HEK293 (cell line): Measurements from ENCODE around the gene SLC10A6.
A peak's percentile ranks its signal among the peaks of the same experiment; 100 is the strongest.

Source experiments
- ATF2 ChIP-seq: fragments of 450-650 bp; formaldehyde crosslinking; IDR thresholded peaks from 2 replicates; pipeline ENCODE4 v1.5.1; 2016; ENCODE audit warnings: missing biosample characterization, missing genetic modification characterization, low read depth
- EGR2 ChIP-seq: fragments of 450-650 bp; formaldehyde crosslinking; IDR thresholded peaks from 2 replicates; pipeline ENCODE4 v1.5.1; 2016; ENCODE audit warnings: low read depth, missing biosample characterization, missing genetic modification characterization
- FEZF1 ChIP-seq: fragments of 450-650 bp; formaldehyde crosslinking; IDR thresholded peaks from 2 replicates; pipeline ENCODE4 v1.5.1; 2016; ENCODE audit warnings: missing biosample characterization, missing genetic modification characterization
- GLIS1 ChIP-seq: fragments of 450-650 bp; formaldehyde crosslinking; IDR thresholded peaks from 2 replicates; pipeline ENCODE4 v1.5.1; 2016; ENCODE audit warnings: missing biosample characterization, missing genetic modification characterization
- GLIS2 ChIP-seq: fragments of 450-650 bp; formaldehyde crosslinking; IDR thresholded peaks from 2 replicates; pipeline ENCODE4 v1.5.1; 2016; ENCODE audit warnings: missing biosample characterization, missing genetic modification characterization
- KLF7 ChIP-seq: fragments of 450-650 bp; formaldehyde crosslinking; IDR thresholded peaks from 2 replicates; pipeline ENCODE4 v1.5.1; 2016; ENCODE audit warnings: missing biosample characterization, missing genetic modification characterization, borderline replicate concordance
- MEIS1 ChIP-seq: sonication (generic); formaldehyde crosslinking; IDR thresholded peaks from 2 replicates; pipeline ENCODE4 v1.8.1; 2022; ENCODE audit warnings: missing genetic modification reagents, mild to moderate bottlenecking, borderline replicate concordance
- MZF1 ChIP-seq: fragments of 450-650 bp; formaldehyde crosslinking; IDR thresholded peaks from 2 replicates; pipeline ENCODE4 v1.5.1; 2017; ENCODE audit warnings: missing biosample characterization, missing genetic modification characterization, borderline replicate concordance
- OSR2 ChIP-seq: fragments of 450-650 bp; formaldehyde crosslinking; IDR thresholded peaks from 2 replicates; pipeline ENCODE4 v1.5.1; 2016; ENCODE audit warnings: missing biosample characterization, missing genetic modification characterization
- RBAK ChIP-seq: fragments of 450-650 bp; formaldehyde crosslinking; IDR thresholded peaks from 2 replicates; pipeline ENCODE4 v1.5.1; 2016; ENCODE audit warnings: missing biosample characterization, missing genetic modification characterization
- REST ChIP-seq: fragments of 450-650 bp; formaldehyde crosslinking; IDR thresholded peaks from 2 replicates; pipeline ENCODE4 v1.5.1; 2016; ENCODE audit warnings: missing biosample characterization, missing genetic modification characterization
- SCRT2 ChIP-seq: fragments of 450-650 bp; formaldehyde crosslinking; IDR thresholded peaks from 2 replicates; pipeline ENCODE4 v1.5.1; 2016; ENCODE audit warnings: missing biosample characterization, missing genetic modification characterization
- ZBTB10 ChIP-seq: fragments of 450-650 bp; formaldehyde crosslinking; IDR thresholded peaks from 2 replicates; pipeline ENCODE4 v1.5.1; 2016; ENCODE audit warnings: missing biosample characterization, missing genetic modification characterization
- ZNF112 ChIP-seq: fragments of 450-650 bp; formaldehyde crosslinking; IDR thresholded peaks from 2 replicates; pipeline ENCODE4 v1.5.0; 2017; ENCODE audit warnings: missing biosample characterization, missing genetic modification characterization
- ZNF114 ChIP-seq: fragments of 450-650 bp; formaldehyde crosslinking; IDR thresholded peaks from 2 replicates; pipeline ENCODE4 v1.5.0; 2017; ENCODE audit warnings: missing biosample characterization, missing genetic modification characterization
- ZNF140 ChIP-seq: fragments of 450-650 bp; formaldehyde crosslinking; IDR thresholded peaks from 2 replicates; pipeline ENCODE4 v1.5.1; 2016; ENCODE audit warnings: missing biosample characterization, missing genetic modification characterization
- ZNF335 ChIP-seq: fragments of 450-650 bp; formaldehyde crosslinking; conservative IDR thresholded peaks from 2 replicates; pipeline ENCODE4 v1.5.1; 2016; ENCODE audit warnings: missing biosample characterization, missing genetic modification characterization
- ZNF354C ChIP-seq: fragments of 450-650 bp; formaldehyde crosslinking; IDR thresholded peaks from 2 replicates; pipeline ENCODE4 v1.5.1; 2016; ENCODE audit warnings: missing biosample characterization, missing genetic modification characterization, low read depth, borderline replicate concordance
- ZNF426 ChIP-seq: fragments of 450-650 bp; formaldehyde crosslinking; IDR thresholded peaks from 2 replicates; pipeline ENCODE4 v1.5.1; 2017; ENCODE audit warnings: missing biosample characterization, missing genetic modification characterization, mild to moderate bottlenecking, inconsistent platforms, moderate library complexity
- ZNF433 ChIP-seq: fragments of 450-650 bp; formaldehyde crosslinking; IDR thresholded peaks from 2 replicates; pipeline ENCODE4 v1.5.1; 2016; ENCODE audit warnings: missing biosample characterization, missing genetic modification characterization, low read depth
- ZNF48 ChIP-seq: fragments of 450-650 bp; formaldehyde crosslinking; IDR thresholded peaks from 2 replicates; pipeline ENCODE4 v1.5.1; 2016; ENCODE audit warnings: missing biosample characterization, missing genetic modification characterization
- ZNF510 ChIP-seq: fragments of 450-650 bp; formaldehyde crosslinking; IDR thresholded peaks from 2 replicates; pipeline ENCODE4 v1.5.1; 2018; ENCODE audit warnings: mild to moderate bottlenecking, missing genetic modification characterization, missing biosample characterization; ENCODE audit not compliant: insufficient replicate concordance
- ZNF513 ChIP-seq: fragments of 450-650 bp; IDR thresholded peaks from 2 replicates; pipeline ENCODE4 v1.5.1; 2018; ENCODE audit warnings: missing biosample characterization, missing genetic modification characterization
- ZNF585B ChIP-seq: fragments of 450-650 bp; formaldehyde crosslinking; IDR thresholded peaks from 2 replicates; pipeline ENCODE4 v1.5.1; 2016; ENCODE audit warnings: missing biosample characterization, missing genetic modification characterization
- ZNF623 ChIP-seq: fragments of 450-650 bp; formaldehyde crosslinking; IDR thresholded peaks from 2 replicates; pipeline ENCODE4 v1.5.1; 2016; ENCODE audit warnings: missing biosample characterization, missing genetic modification characterization
- ZNF747 ChIP-seq: fragments of 450-650 bp; formaldehyde crosslinking; IDR thresholded peaks from 2 replicates; pipeline ENCODE4 v1.5.1; 2016; ENCODE audit warnings: missing biosample characterization, missing genetic modification characterization
- ZNF777 ChIP-seq: fragments of 450-650 bp; formaldehyde crosslinking; IDR thresholded peaks from 2 replicates; pipeline ENCODE4 v1.5.1; 2017; ENCODE audit warnings: missing biosample characterization, missing genetic modification characterization, borderline replicate concordance
- ZNF785 ChIP-seq: fragments of 450-650 bp; formaldehyde crosslinking; IDR thresholded peaks from 2 replicates; pipeline ENCODE4 v1.5.1; 2016; ENCODE audit warnings: missing biosample characterization, missing genetic modification characterization
- ZNF791 ChIP-seq: fragments of 450-650 bp; formaldehyde crosslinking; IDR thresholded peaks from 2 replicates; pipeline ENCODE4 v1.5.1; 2016; ENCODE audit warnings: missing biosample characterization, missing genetic modification characterization

Gene SLC10A6

GRCh38 chr4:86891762-86892635, 42.8 kb upstream of the SLC10A6 start, which contains the start of gene C4orf36 (continued):
- TF ChIP-seq SCRT2 (tag by site-specific recombination) (no peak), ZNF777 (no peak), ZBTB10 (tag by site-specific recombination) (no peak), RBAK (no peak), KLF7 (no peak), GLIS1 (tag by site-specific recombination) (peak; percentile 41; the same call in 1 of the 2 replicates), ZNF785 (tag by site-specific recombination) (no peak), ZNF513 (no peak), MEIS1 (CRISPR knock-in tag) (no peak), ZNF623 (tag by site-specific recombination) (no peak), EGR2 (peak; percentile 71), ZNF114 (tag by site-specific recombination) (no peak), ZNF354C (tag by site-specific recombination) (no peak), ZNF585B (tag by site-specific recombination) (no peak), ZNF48 (no peak), ZNF747 (tag by site-specific recombination) (no peak), ZNF791 (tag by site-specific recombination) (no peak), ZNF510 (tag by site-specific recombination) (no peak), ZNF426 (tag by site-specific recombination) (no peak), ZNF433 (tag by site-specific recombination) (no peak), ZNF335 (tag by site-specific recombination) (peak; percentile 90), FEZF1 (tag by site-specific recombination) (no peak), ZNF140 (tag by site-specific recombination) (no peak), REST (tag by site-specific recombination) (no peak), MZF1 (tag by site-specific recombination) (peak; percentile 56; the same call in 1 of the 2 replicates), ZNF112 (no peak), ATF2 (tag by site-specific recombination) (no peak), OSR2 (tag by site-specific recombination) (no peak), GLIS2 (tag by site-specific recombination) (peak; percentile 77)
